HG03439 (cell line): ENCODE measurements around the gene GCHFR.

Experiments used
- ATAC-seq: cut with Tn5 transposase; IDR thresholded peaks from one replicate; pipeline ENCODE4 v1.9.1; 2021; ENCODE audit warnings: mild to moderate bottlenecking, moderate library complexity; ENCODE audit not compliant: unreplicated experiment

GCHFR gene

DNA sequence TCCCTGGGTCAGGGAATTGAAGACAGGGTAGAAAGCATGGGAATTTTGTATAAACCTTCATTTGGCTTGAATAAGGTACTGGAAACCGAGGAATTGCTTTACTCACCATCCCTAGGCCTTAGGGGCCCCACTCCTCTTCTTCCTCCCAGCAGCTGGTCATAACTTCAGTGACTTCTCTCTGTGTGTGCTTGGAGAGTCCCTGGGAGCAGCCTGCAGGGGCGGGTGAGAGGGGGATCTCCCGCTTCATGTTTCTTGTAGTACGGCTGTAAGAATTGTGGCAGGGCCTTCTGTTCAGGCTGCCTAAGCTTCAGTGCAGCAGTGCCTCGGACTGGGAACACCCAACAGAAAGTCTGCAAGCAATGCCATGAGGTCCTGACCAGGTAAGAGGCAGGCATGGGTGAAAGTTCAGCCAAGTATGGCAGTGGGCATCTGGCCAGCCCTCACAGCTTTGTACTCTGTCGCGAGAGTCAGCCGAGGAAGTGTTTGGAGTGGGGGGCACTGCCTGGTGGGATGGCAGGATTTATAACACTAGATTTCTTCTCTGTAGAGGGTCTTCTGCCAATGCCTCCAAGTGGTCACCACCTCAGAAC, 45.1 kb downstream of the GCHFR start:
- ATAC-seq, result no peak

DNA sequence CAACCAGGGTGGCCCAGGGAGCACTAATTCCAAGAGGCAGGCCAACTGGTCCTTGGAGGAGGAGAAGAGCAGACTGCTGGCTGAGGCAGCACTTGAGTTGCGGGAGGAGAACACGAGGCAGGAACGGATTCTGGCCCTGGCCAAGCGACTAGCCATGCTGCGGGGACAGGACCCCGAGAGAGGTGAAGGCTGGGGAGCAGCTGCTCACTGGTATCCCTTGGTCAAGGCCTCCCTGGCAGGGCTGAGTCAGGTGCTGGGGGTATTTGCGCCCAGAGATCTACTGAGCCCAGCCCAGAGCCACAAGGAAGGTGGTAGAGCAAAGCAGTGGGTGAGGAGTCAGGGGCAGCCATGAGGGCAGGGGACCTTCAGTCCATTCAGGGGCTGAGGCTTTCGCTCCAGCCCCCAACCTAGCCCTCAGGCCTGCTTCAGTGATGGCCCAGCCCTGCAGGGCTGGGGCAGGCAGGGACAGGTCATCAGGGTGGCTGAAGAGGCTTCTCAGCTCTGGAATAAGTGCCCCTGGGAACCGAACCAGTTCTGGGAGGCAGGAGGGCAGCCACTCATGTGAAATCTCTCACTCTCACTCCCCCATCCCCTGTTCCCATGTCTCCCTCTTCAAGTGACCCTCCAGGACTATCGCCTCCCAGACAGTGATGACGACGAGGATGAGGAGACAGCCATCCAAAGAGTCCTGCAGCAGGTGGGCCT, 49.0 kb downstream of the GCHFR start:
- ATAC-seq, result no peak

DNA sequence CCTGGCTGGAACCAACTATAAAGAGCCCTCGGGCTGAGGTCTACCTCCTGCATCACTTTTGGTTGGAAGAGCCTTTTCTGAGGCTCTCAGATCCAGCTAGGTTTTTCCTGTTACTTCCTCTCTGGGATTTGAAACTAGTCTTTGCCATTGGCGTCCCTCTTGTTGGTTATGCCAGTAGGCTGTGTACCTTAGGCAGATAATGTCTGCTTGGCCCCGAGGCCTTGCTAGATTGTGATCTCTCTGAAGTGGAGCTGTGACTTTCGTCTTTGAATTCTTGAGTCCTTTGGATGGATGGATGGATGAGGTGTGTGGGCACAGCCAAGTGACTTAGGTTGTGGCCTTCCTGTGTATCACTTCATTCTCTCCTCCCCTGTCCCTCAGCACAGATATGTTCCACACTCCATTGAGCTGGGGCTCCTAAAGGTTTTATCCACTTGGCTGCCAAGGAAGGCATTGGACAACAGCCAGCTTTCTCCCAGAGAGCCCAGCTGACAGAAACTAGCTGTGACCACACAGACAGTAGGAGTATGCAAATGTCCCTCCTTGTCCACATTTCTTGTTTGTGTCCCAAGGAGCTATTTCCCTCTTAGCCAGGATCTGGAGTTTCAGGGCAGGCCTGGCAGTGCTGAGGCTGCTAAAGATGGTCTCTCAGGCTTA, 51.3 kb downstream of the GCHFR start:
- ATAC-seq, result no peak
